Adrenal gland (tissue), 5 donors: ENCODE results near the gene SNRNP48.

Source experiments
- CTCF ChIP-seq, 6 experiments: fragments of 450-650 bp in 4 of 6; fragments of 200-600 bp in 2 of 6; sonication (generic) in 1 of 6; IDR thresholded peaks; 1 replicate in 5 of 6; 2 replicates in 1 of 6; pipeline versions ENCODE4 v1.5.1 to v1.8.0; 2016 to 2021; ENCODE audit warnings: antibody characterized with exemption in 6 of 6, mild to moderate bottlenecking in 2 of 6, moderate library complexity in 1 of 6
- POLR2A ChIP-seq, 2 donors: fragments of 450-650 bp; IDR thresholded peaks; one replicate each; pipeline ENCODE4 v1.6.1; 2017; ENCODE audit warnings: antibody characterized with exemption in 2 of 2, mild to moderate bottlenecking in 2 of 2, moderate library complexity in 1 of 2
- donor health status: DM: no; HTN: no; CAD: no.

- TF ChIP-seq CTCF (IDR thresholded peaks at IDR 0.05) (no peak), POLR2A (IDR thresholded peaks at IDR 0.05) (no peak)
Measured at GRCh38 chr6:7545316-7546019, 44.5 kb upstream of the SNRNP48 start.
